ENCODE measurements around the gene IBTK. TPM values are rescaled to one million over a fixed set of nuclear protein-coding genes. Genes with fewer than 3 reads are reported as not detected.
"Not testable (repeated sequence)": the region's sequence is repeated elsewhere in the genome, so short reads cannot be mapped to it uniquely, and the experiment has no call there.

IBTK gene
- 10 to 100 TPM; 12.7 to 24.4 (median 21.6) TPM for polyA plus RNA-seq

DNA sequence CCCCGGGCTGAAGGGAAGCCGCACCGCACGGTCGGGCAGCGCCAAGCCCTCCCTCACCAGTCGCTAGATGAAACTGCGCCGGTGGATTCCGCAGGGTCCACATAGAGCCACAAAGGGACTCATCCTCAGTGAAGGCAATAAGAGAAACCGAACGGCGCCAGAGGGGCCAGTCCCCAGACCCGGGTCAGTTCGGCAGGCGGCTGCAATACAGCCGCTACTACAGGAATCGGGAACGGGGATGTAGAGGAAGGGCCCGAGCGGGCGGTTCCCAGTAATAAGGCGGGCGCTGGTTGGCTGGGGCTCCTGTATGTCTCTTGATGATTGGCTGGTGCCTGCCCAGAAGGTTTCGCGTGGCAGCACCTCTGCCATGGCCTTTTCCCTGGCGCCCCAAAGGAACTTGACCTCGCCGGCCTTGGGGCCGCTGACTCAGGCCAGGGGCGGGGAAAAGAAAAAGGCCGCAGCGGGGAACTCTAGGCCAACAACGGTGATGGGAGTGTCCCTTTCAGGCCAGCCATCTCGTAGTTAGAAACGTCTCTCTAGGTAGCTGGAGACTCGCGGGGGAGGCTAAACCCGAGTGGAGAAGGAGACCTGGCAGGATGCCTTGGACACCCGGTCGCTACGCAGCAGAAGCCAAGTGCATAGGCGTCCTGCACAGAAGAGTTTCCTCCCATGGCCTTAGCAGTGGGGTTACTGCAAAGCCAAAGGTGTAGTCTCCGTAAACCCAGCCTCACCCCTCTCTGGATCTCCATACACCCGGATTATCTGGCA is at the start of gene IBTK:
TSS of gene IBTK (minus strand) at position 240 of the 768 bp plus-strand sequence. CDS start 7,258 bp downstream, outside the sequence.
- Mint-ChIP-seq H3K27me3 (ENCODE audit: low read depth in 3 of 3) (peaks cover 6 to 11% (median 9%) of the 10 kb centered on the region in 3 donors), H3K36me3 (no peaks in the 10 kb centered on the region), H3K9me3 (peaks cover 0 to 4% (median 0%) of the 10 kb centered on the region in 6 donors), H3K4me3 (peak within 1 kb of the TSS; percentile 97 to 99 (median 97)), H3K4me1 (peaks cover 41 to 49% of the 10 kb centered on the region in 2 donors), H3K27ac (peak within 1 kb of the TSS; percentile 92 to 97 (median 96))
- peak; percentile 91 to 93 (median 93) for DNase-seq

DNA sequence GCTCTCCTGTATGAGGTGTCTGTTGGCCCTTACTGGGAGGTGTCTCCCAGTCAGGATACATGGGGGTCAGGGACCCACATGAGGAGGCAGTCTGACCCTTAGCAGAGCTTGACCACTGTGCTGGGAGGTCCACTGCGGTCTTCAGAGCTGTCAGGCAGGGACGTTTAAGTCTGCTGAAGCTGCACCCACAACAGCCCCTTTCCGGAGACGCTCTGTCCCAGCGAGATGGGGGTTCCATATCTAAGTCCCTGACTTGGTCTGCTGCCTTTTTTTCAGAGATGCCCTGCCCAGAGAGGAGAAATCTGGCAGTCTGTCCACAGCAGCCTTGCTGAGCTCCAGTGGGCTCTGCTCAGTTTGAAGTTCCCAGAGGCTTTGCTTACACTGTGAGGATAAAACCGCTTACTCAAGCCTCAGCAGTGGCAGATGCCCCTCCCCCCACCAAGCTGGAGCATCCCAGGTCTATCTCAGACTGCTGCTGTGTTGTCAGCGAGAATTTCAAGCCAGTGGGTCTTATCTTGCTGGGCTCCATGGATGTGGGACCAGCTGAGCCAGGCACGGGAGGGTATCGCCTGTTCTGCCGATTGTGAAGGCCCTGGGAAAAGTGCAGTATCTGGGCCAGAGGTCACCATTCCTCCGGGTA is 36.3 kb upstream of the IBTK start:
- no peak overlapping the region for H3K27ac Mint-ChIP-seq
- DNase-seq, result no peak
- peaks cover 2% of the 10 kb centered on the region in 3 donors for H3K27me3 Mint-ChIP-seq (ENCODE audit: low read depth in 3 of 3)
- H3K36me3 Mint-ChIP-seq, result no peaks in the 10 kb centered on the region
- no peak overlapping the region for H3K4me3 Mint-ChIP-seq
- H3K4me1 Mint-ChIP-seq, result peaks cover 43 to 48% of the 10 kb centered on the region in 2 donors
- peaks cover 0 to 3% (median 0%) of the 10 kb centered on the region in 6 donors for H3K9me3 Mint-ChIP-seq

DNA sequence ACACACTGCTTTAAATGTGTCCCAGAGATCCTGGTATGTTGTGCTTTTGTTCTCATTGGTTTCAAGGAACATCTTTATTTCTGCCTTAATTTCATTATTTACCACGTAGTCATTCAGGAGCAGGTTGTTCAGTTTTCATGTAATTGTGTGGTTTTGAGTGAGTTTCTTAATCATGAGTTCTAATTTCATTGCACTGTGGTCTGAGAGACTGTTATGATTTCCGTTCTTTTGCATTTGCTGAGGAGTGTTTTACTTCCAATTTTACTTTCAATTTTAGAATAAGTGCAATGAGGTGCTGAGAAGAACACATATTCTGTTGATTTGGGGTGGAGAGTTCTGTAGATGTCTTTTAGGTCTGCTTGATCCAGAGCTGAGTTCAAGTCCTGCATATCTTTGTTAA is 34.0 kb upstream of the IBTK start:
- H3K27me3 Mint-ChIP-seq (ENCODE audit: low read depth in 3 of 3); H3K36me3 Mint-ChIP-seq; H3K9me3 Mint-ChIP-seq: not testable (repeated sequence)
- Mint-ChIP-seq H3K27ac (peak overlapping the region; percentile 67 to 87 (median 82)), H3K4me3 (peak overlapping the region; percentile 64 to 83 (median 75)), H3K4me1 (peaks cover 35 to 45% of the 10 kb centered on the region in 2 donors)
- peak; percentile 2 to 21 (median 21) for DNase-seq

DNA sequence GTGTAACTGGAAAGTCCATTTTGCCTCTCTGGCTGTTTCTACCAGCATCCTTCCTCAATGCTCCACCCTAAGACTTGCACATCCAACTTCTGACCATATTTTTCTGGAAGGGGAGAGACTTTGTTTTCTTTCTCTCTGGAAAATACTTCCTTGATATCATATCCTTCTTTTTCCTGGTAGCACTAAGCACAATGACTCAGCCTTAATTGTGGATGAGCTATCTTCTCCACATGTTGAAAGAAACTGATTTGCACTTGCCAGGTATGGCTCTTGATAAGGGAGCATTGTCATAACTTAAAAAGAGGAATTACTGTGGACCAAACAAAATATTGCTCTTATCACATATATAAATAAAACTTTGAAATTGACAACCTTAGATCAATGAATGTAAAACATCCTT is 30.1 kb upstream of the IBTK start:
- Mint-ChIP-seq H3K27me3 (ENCODE audit: low read depth in 3 of 3) (peaks cover 0 to 2% (median 0%) of the 10 kb centered on the region in 3 donors), H3K36me3 (no peaks in the 10 kb centered on the region), H3K4me1 (peaks cover 18 to 24% of the 10 kb centered on the region in 2 donors), H3K4me3 (no peak overlapping the region), H3K9me3 (peaks cover 0 to 1% (median 0%) of the 10 kb centered on the region in 6 donors), H3K27ac (peak overlapping the region in 1 of 6 donors; percentile 27)
- DNase-seq, result no peak

DNA sequence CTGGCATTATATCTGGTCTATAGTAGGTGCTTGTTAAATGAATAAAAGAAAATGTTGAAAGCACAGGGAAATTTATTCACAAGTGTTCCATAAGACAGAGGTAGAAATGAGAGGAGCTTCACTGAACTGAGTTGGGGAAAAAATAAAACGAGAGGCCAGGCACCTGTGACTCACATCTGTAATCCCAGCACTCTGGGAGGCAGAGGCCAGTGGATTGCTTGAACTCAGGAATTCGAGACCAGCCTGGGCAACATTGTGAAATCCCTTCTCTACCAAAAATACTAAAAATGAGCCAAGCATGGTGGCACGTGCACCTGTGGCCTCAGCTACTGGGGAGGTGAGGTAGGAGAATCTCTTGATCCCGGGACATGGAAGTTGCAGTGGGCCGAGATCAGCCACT is 28.1 kb upstream of the IBTK start:
- Mint-ChIP-seq H3K4me3 (no peak overlapping the region), H3K36me3 (no peaks in the 10 kb centered on the region), H3K27ac (peak overlapping the region in 2 of 6 donors; percentile 23 to 76), H3K4me1 (peaks cover 0 to 4% of the 10 kb centered on the region in 2 donors), H3K9me3 (peaks cover 0 to 1% (median 0%) of the 10 kb centered on the region in 6 donors), H3K27me3 (ENCODE audit: low read depth in 3 of 3) (peaks cover 0 to 3% (median 2%) of the 10 kb centered on the region in 3 donors)
- DNase-seq, result no peak

GRCh38 chr6:82273295-82273694 is 25.8 kb upstream of the IBTK start:
- Mint-ChIP-seq H3K4me3 (no peak overlapping the region), H3K9me3 (no peaks in the 10 kb centered on the region), H3K27ac (no peak overlapping the region), H3K27me3 (ENCODE audit: low read depth in 3 of 3) (peaks cover 0 to 3% (median 0%) of the 10 kb centered on the region in 3 donors), H3K36me3 (no peaks in the 10 kb centered on the region), H3K4me1 (no peaks in the 10 kb centered on the region)
- no peak for DNase-seq

DNA sequence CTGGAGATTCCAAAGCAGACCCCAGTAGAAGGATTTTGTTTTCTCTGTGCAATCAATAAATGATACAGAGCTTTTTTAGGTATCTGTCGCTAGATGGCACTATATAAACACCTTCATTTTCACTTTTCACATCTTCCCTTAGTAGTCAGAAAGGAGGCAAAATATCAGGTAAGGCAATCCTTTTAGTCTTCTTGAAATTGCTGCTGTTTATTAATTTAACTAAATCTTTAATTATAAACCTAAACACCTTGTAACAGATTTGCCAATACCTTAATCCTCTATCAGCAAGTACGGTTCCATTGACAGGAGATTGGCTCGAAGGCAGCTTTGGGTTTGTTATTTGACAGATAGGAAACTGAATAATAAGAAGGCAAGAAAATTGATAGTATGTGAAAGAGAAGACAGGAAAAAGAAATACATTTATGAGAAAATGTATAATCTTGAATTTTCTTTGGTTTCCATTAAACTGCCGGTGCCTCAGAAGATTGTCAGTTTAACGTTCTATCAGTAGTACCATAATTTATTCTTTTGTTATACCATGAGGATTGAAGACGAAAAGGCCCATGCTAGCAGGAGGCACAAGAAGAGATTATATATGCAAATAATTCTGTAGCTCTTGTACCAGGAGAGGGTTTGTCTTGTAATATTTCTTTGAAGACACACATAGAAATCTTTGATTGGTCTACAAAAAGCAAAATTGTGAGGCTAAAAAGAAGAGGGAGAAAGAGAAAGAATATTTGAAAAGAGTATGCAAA is 23.5 kb upstream of the IBTK start:
- DNase-seq, result peak; percentile 14 to 41 (median 32)
- H3K27ac Mint-ChIP-seq, result no peak overlapping the region

GRCh38 chr6:82268301-82268846 is 20.8 kb upstream of the IBTK start:
- H3K27ac Mint-ChIP-seq, result no peak overlapping the region
- no peak for DNase-seq
- no peak overlapping the region for H3K4me3 Mint-ChIP-seq
- H3K36me3 Mint-ChIP-seq, result no peaks in the 10 kb centered on the region
- no peaks in the 10 kb centered on the region for H3K9me3 Mint-ChIP-seq
- H3K4me1 Mint-ChIP-seq, result no peaks in the 10 kb centered on the region
- peaks cover 0 to 3% (median 0%) of the 10 kb centered on the region in 3 donors for H3K27me3 Mint-ChIP-seq (ENCODE audit: low read depth in 3 of 3)

More for the DNA sequence above, 23.5 kb upstream of the IBTK start:
- Mint-ChIP-seq H3K4me1 (no peaks in the 10 kb centered on the region), H3K27me3 (ENCODE audit: low read depth in 3 of 3) (peaks cover 0 to 3% (median 0%) of the 10 kb centered on the region in 3 donors), H3K9me3 (no peaks in the 10 kb centered on the region), H3K4me3 (no peak overlapping the region), H3K36me3 (no peaks in the 10 kb centered on the region)

- no peak for DNase-seq
- Mint-ChIP-seq H3K9me3 (no peaks in the 10 kb centered on the region), H3K27ac (no peak overlapping the region), H3K36me3 (no peaks in the 10 kb centered on the region), H3K27me3 (ENCODE audit: low read depth in 3 of 3) (no peaks in the 10 kb centered on the region), H3K4me3 (no peak overlapping the region), H3K4me1 (no peaks in the 10 kb centered on the region)
These were observed 17.3 kb upstream of the IBTK start for GRCh38 chr6:82264824-82265223.

DNA sequence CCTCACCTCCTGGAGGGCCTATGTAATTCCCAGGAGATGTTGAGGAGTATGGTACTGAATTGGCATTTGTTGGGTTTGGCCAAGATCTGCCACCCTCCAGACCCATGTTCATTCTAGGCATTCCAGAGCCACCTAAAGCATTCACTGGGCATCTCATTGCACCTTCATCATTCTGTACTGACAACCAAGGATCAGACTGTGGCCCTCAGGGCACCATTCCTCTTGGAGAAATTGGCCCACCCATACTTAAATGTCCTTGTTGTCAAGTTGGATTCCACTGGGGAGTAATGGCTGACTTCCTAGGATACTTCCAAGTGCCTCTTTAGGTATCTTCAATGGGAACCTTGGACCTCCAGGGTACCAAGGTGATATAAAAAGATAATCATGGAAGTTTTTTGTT is 16.8 kb upstream of the IBTK start:
- no peak overlapping the region for H3K27ac Mint-ChIP-seq
- no peak overlapping the region for H3K4me3 Mint-ChIP-seq
- H3K36me3 Mint-ChIP-seq, result no peaks in the 10 kb centered on the region
- H3K4me1 Mint-ChIP-seq, result no peaks in the 10 kb centered on the region
- H3K27me3 Mint-ChIP-seq (ENCODE audit: low read depth in 3 of 3), result no peaks in the 10 kb centered on the region
- H3K9me3 Mint-ChIP-seq, result no peaks in the 10 kb centered on the region
- no peak for DNase-seq

DNA sequence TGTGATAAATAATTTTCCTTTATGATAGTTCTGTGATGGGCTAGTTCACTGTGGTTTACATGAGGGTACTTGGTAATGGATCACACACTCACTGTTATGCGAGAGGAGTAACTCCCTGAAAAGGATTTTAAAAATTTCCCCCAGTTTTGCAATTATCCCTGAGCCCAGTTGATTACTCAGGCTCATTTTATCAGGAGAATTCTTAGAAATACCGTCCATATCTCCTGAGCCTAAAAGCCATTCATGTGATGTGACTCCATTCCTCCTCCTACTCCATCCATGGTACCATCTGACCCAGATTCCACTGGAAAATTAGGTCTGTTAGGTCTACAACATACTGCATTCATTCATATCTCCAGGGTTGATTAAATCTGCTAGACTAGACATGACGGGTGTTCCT is 16.4 kb upstream of the IBTK start:
- H3K36me3 Mint-ChIP-seq, result no peaks in the 10 kb centered on the region
- H3K27me3 Mint-ChIP-seq (ENCODE audit: low read depth in 3 of 3), result no peaks in the 10 kb centered on the region
- H3K4me1 Mint-ChIP-seq, result no peaks in the 10 kb centered on the region
- H3K9me3 Mint-ChIP-seq, result no peaks in the 10 kb centered on the region
- H3K27ac Mint-ChIP-seq, result no peak overlapping the region
- no peak overlapping the region for H3K4me3 Mint-ChIP-seq
- no peak for DNase-seq

DNA sequence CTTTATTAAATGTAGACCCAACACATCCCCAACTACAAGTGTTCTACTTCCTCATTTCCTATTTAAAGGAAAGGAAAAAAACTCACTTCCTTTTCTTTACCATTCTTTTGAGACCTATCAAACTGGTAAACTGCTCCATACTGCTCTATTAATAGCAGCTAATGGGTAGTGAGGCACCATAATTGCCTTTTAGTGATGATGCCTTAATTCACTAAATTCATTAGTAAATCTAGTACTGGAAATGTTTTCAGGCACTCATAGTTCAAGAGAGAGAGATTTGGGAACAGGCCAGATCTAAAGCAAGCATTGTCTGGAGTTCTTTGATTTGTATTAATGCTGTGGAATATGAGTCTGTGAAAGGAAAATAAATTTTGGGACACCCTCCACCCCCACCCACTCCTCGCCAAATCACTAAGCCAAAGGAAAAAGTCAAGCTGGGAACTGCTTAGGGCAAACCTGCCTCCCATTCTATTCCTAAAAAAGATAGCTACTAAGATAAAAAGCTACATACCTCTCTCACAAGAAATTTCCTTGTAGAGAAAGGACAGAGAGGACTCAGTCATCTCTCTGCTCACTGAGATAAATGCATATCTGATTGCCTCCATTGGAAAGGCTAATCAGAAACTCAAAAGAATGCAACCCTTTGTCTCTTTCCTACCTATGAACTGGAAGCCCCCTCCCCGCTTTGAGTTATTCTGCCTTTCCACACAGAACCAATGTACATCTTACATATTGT is 13.6 kb upstream of the IBTK start:
- Mint-ChIP-seq H3K4me3 (no peak overlapping the region), H3K4me1 (no peaks in the 10 kb centered on the region)

DNA sequence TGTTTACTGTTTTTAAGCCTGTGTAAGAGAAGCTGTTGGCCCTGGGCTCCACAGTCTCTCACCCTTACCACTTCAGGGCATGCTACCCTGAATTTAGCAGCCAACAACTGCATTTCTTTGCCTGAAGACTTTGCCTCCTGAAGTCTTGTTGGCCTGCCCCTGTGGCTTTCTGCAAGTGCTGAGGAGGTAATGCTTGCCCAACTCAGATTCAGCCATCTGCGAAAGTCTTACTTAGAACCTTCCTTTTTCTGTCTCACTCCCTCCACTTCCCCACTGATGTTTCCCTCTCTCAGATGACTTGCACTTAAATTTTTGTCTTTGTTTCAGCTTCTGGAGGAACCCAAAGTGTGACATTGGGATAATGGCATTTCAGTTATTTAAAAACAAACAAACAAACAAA is 11.8 kb upstream of the IBTK start:
- H3K4me1 Mint-ChIP-seq, result no peaks in the 10 kb centered on the region

More for the DNA sequence above, 13.6 kb upstream of the IBTK start:
- Mint-ChIP-seq H3K36me3 (no peaks in the 10 kb centered on the region), H3K9me3 (no peaks in the 10 kb centered on the region), H3K27me3 (ENCODE audit: low read depth in 3 of 3) (peaks cover 0 to 1% (median 0%) of the 10 kb centered on the region in 3 donors), H3K27ac (no peak overlapping the region)
- DNase-seq, result no peak

More for the DNA sequence above, 11.8 kb upstream of the IBTK start:
- no peaks in the 10 kb centered on the region for H3K36me3 Mint-ChIP-seq
- peaks cover 0 to 1% (median 1%) of the 10 kb centered on the region in 3 donors for H3K27me3 Mint-ChIP-seq (ENCODE audit: low read depth in 3 of 3)
- no peaks in the 10 kb centered on the region for H3K9me3 Mint-ChIP-seq
- no peak overlapping the region for H3K27ac Mint-ChIP-seq
- no peak for DNase-seq
- H3K4me3 Mint-ChIP-seq, result no peak overlapping the region

All from immature natural killer cell (primary cell).